HG03135 (cell line): ENCODE measurements around the gene KNL1.
"Not testable (repeated sequence)": the region's sequence is repeated elsewhere in the genome, so short reads cannot be mapped to it uniquely, and the experiment has no call there.

Source experiments
- ATAC-seq: cut with Tn5 transposase; IDR thresholded peaks from one replicate; pipeline ENCODE4 v1.9.1; 2021; ENCODE audit warnings: mild to moderate bottlenecking, moderate library complexity; ENCODE audit not compliant: unreplicated experiment

KNL1 gene

GRCh38 chr15:40664909-40665308 lies 70.9 kb downstream of the KNL1 start:
- ATAC-seq = no peak

GRCh38 chr15:40676290-40676689 lies 82.2 kb downstream of the KNL1 start:
- ATAC-seq = not testable (repeated sequence)

- not testable (repeated sequence) for ATAC-seq
These were observed 82.9 kb downstream of the KNL1 start for GRCh38 chr15:40676906-40677305.

- ATAC-seq = no peak
These were observed 86.1 kb downstream of the KNL1 start for GRCh38 chr15:40680151-40680550.

GRCh38 chr15:40680959-40681358 lies 86.9 kb downstream of the KNL1 start:
- not testable (repeated sequence) for ATAC-seq

GRCh38 chr15:40684381-40684780 lies 90.3 kb downstream of the KNL1 start:
- no peak for ATAC-seq

- no peak for ATAC-seq
These were observed 91.3 kb downstream of the KNL1 start for GRCh38 chr15:40685376-40685775.

GRCh38 chr15:40688932-40689799 lies 95.1 kb downstream of the KNL1 start:
- no peak for ATAC-seq

GRCh38 chr15:40691737-40692136 lies 97.7 kb downstream of the KNL1 start:
- no peak for ATAC-seq

GRCh38 chr15:40693904-40694687 lies 100.0 kb downstream of the KNL1 start:
- ATAC-seq = peak; percentile 6

- peak; percentile 88 for ATAC-seq
These were observed 100.8 kb downstream of the KNL1 start, which contains the start of gene RAD51 for GRCh38 chr15:40694688-40695468. Gene RAD51 (plus strand): TSS chr15:40695174. CDS start chr15:40698759, 3,585 bp downstream.

GRCh38 chr15:40695469-40695890 lies 101.4 kb downstream of the KNL1 start:
- peak; percentile 37 for ATAC-seq

- no peak for ATAC-seq
These were observed 102.2 kb downstream of the KNL1 start for GRCh38 chr15:40696228-40696627.

- ATAC-seq = no peak
These were observed 103.9 kb downstream of the KNL1 start for GRCh38 chr15:40697916-40698315.

GRCh38 chr15:40702077-40702476 lies 108.0 kb downstream of the KNL1 start:
- ATAC-seq = no peak

GRCh38 chr15:40706121-40706520 lies 112.1 kb downstream of the KNL1 start:
- ATAC-seq = no peak
